ENCODE measurements around the gene JAM3.

Gene JAM3

GRCh38 chr11:134040386-134041302, 28.2 kb upstream of the JAM3 start:
- DNase-seq, result no peak

- no peak for DNase-seq
These were observed 27.5 kb upstream of the JAM3 start for GRCh38 chr11:134041349-134041748.

DNA sequence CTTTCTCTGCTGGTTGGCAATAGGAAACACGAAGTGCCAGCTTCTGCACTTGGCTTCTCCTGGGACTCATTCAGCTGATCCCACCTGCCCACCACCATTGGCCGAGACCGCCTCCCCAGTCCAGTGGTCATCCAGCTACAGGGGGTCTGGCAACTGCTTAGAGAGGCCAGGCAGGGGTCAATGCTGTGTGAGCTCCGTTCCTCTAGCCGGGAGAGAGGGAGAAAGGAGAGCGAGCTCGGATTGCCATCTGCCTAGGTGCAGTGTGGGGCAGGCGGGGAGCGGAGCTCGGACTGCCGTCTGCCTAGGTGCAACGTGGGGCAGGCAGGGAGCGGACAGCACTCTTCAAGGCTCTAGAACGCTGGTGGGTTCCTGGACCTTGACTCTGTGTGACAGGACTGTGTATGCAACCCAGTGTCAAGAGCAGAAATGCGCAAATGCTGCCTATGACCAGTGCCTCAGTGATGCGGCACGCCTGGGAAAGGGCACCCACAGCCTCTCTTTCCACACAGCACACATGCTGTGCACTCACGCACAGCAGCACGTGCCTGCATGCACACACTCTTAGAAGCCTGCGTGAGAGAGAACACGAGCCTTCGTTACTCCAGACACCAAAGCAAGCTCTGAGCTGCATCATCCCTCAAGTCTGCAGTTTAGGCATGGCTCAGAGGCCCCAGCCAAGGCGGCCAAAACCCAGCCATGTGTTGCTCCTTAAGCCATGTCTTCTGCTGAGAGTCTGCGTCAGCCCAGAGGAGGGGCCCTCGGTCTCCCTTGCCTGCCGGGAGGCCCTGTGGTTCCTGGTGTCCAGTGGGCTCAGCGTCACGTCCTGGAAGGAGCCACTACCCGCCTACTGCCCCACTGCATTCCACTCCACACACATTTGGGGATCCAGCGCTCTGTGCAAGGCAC, 26.8 kb upstream of the JAM3 start:
- DNase-seq, result no peak

- DNase-seq, result no peak
These were observed 25.0 kb upstream of the JAM3 start for GRCh38 chr11:134043821-134044420.

DNA sequence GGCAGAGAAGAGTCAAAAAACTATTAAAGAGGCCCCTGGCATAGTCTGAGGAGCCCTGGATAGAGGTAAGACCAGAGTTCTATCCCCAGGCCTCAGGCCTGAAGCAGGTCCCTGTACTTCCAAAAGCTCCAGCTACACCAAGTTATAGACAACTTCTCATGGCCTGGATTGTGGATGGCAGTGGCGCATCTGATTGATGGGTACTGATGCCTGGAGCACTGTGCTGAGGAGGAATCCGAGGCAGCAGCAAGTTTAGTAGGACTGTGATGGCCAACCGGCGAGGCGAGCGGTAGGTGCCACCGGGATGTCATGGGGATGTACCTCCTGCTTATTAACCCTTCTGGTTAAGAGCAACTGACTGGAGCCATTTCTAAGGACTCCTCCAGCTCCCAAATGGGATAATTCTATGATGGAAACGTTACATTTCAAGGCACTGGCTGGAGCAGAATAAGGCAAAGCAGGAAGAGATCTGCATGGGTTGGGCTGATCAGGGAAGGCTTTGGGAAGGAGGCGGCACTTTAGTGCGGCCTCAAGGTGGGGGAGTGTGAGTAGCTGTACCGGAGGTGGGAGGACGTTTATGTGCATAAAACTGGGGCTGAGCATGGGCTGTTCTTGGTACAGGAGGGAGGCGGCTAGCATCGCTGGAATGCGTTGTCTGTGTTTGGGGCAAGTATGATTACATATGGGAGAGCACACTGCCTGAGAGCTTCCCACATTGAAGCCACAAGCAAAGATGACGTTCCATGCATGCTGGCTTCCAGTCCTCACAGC, 24.2 kb upstream of the JAM3 start:
- no peak for DNase-seq

GRCh38 chr11:134045799-134046635, 22.9 kb upstream of the JAM3 start:
- no peak for DNase-seq

- DNase-seq, result no peak
These were observed 22.0 kb upstream of the JAM3 start for GRCh38 chr11:134046681-134047449.

DNA sequence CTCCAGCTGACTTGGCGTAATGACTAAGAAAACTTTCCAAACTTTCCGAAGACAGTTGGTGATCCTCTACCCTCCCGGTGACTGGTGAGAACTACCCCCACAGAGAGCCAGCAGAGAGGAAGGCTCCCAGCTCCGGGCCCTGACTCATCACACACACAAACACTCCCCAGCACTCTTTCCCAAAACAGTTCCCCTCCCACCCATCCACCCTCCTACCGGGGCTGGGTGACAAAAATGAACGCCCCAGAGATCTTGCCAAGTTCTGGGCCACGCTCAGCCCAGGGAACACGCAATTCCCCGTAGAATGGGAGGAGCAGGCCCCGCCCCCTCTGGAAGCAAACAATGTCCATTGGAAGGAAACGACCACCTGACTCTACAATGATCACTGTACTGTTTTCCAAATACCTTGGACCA, 21.3 kb upstream of the JAM3 start:
- DNase-seq, result no peak

GRCh38 chr11:134048028-134048427, 20.8 kb upstream of the JAM3 start:
- DNase-seq, result no peak

DNA sequence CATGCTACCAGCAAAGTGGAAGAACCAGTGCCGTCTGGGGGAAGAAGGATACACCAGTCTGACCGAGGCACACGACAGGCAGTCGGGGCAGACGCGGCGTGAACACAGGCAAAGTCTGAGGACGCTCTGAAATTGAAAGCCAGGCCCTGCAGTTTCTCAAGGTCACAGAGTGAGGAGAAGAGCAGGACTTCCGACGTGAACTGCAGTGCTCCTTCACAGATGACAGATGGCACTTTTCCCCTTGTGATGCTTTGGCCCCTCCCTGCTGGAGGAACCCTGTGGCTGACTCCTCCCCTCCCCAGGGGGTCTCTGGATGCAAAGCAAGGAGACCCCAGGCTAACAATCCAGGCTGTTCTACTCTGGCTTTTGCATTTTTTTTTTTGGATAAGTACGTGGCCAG, 19.6 kb upstream of the JAM3 start:
- DNase-seq, result peak; percentile 49

DNA sequence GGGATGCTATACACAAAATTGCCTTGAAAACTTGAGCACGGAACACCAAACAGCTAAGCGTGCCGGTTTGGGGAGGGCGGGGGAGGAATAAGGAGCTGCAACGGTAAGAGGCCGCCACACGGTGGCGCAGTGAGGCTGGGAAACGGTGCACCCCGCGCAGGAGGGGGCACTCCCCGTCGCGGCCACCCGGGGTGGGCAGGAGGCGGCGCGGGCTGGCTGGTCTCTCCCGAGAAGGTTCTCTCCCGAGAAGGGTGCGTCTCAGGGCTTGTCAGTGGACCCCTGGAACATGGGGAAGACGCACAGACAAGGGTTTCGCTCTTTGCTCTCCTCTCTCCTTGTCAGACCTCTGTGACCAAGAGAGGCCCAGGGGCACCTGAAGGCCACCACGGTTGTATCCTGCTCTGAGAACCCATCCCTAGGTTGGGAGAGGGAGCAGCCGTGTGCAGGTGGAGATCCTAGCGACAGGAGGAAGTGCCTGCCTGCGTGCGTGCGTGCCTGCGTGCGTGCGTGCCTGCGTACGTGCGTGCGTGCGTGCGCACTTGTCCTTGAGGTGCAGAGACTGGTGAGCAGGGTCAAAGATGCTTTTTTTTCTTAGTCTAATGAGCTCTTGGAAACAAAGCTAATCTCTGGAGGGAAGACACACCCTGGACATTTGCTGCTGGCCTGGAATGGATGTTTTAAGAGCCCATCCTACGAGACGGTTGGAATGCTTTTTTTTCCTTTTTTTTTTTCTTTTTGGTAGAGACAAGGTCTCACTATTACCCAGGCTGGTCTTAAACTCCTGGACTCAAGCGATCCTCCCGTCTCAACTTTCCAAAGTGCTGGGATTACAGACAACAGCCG, 18.1 kb upstream of the JAM3 start:
- peak; percentile 92 for DNase-seq

DNA sequence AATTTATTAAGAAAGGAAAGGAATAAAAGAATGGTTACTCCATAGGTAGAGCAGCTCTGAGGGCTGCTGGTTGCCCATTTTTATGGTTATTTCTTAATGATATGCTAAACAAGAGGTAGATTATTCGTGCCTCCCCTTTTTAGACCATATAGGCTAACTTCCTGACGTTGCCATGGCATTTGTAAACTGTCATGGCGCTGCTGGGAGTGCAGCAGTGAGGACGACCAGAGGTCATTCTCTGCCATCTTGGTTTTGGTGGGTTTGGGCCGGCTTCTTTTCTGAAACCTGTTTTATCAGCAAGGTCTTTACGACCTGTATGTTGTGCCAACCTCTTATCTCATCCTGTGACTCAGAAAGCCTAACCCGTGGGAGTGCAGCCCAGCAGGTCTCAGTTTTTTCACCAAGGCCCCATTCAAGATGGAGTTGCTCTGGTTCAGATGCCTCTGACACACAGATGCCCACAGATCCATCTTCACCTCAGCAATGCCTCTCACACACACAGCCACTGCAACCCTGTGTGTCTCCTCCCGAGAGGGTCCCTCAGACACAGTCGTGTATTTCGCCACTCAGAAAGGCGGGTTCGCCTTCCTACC, 16.4 kb upstream of the JAM3 start:
- no peak for DNase-seq

DNA sequence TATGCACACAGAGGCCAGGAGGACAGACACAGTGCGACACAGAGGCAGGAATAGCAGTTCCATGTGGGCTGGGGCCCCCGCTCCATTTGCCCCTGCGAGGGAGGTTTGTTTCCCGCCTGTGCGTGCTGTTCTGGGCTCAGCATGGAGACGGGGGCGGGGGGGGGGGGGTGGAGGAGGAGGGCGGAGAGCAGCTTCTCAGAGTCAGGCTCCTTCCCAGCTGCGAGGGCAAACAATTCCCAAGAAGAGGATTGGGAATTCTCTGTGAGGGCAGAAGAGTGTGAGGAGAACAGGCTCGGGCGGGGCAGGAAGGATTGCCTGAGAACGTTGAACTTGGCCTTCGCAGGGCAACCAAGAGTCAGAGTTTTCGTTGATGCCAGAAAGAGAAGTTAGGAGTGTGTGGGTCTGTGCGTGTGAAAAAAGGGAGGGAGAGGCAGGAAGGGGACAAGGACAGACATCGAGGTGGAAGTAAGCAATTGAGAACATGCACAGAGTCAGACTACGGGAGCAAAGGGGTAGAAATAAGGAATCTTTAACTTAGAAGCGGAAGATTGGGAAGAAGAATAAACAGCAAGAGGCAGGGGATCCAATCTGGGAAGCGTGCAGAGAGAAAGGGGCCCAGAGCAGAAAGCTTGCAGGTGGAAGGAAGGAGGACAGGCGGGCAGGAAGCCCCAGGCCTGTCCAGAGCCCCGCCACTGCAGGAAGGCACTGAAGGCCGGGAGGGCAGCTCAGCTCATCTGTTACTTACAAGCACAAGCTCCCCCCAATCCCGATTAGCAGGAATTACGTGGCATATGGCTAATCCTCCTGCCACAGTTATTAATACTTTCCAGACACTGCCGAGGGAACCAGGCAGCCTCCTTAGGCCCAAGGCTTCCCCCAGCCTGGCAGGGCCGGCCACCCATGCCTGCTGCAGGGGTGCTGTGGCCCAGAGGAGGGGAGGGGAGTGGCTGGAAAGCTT, 15.6 kb upstream of the JAM3 start:
- DNase-seq, result no peak

GRCh38 chr11:134055029-134055428, 13.8 kb upstream of the JAM3 start:
- no peak for DNase-seq

- no peak for DNase-seq
These were observed 8.6 kb upstream of the JAM3 start for GRCh38 chr11:134060316-134060715.

- no peak for DNase-seq
These were observed 6.4 kb upstream of the JAM3 start for GRCh38 chr11:134062265-134063123.

DNA sequence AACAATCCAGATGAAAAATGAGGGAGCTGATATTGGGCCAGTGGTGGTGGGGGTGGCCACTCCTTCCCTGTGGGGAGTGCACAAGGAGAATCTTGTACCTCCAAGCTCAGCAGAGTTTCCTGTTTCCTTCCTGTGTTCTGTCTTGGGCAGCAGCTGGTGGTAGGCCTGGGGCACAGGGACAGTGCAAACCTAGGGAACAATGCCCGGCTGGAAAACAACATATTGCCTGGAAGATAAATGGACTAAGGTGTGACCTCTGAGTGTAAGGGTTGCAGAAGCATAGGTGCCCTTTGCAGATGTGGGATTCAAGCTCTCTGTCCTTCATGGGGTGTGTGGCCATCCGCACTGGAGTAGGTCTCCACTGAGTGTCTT, 5.8 kb upstream of the JAM3 start:
- DNase-seq, result no peak
